ENCODE results near the gene SFT2D1. TPM values are rescaled to one million over a fixed set of nuclear protein-coding genes. Genes with fewer than 3 reads are reported as not detected.

SFT2D1 gene
- total and polyA plus RNA-seq, 9 of the 15 experiments (the other 6 are each of a cell fraction or from before 2014, with no cell fraction given), result 54.4 to 140 (median 74.6) TPM

GRCh38 chr6:166285233-166285632 lies 57.1 kb downstream of the SFT2D1 start (continued):
- no peak for TF ChIP-seq E2F3 (CRISPR knock-in tag; IDR thresholded peaks at IDR 0.05)

GRCh38 chr6:166284640-166285039 lies 57.7 kb downstream of the SFT2D1 start:
- Histone ChIP-seq H3K27ac (ENCODE audit: extremely low read depth, low read depth, low read length) (no peak overlapping the region), H3K9me3 (replicated peaks; ENCODE audit: control insufficient read depth, insufficient read depth, low read depth, low read length) (no peaks in the 10 kb centered on the region), H3K36me3 (ENCODE audit: control insufficient read depth, insufficient read depth, low read length) (no peaks in the 10 kb centered on the region), H3K9me1 (ENCODE audit: control insufficient read depth, insufficient read depth, low read length) (no peaks in the 10 kb centered on the region), H3K9ac (ENCODE audit: insufficient read depth in 1 of 2, low read depth in 2 of 2, low read length in 2 of 2) (no peak overlapping the region), H4K20me1 (replicated peaks; ENCODE audit: control insufficient read depth, insufficient read depth, low read length) (no peaks in the 10 kb centered on the region), H3K4me3 (no peak overlapping the region), H2AFZ (ENCODE audit: low read depth, low read length) (no peak overlapping the region), H3K4me1 (replicated peaks in 1 of 2; ENCODE audit: control insufficient read depth in 2 of 2, insufficient read depth in 2 of 2, low read length in 2 of 2) (no peaks in the 10 kb centered on the region), H3K27me3 (ENCODE audit: control insufficient read depth in 2 of 2, insufficient read depth in 2 of 2, low read length in 2 of 2) (peaks cover 47 to 66% of the 10 kb centered on the region in 2 experiments), H3K79me2 (ENCODE audit: control insufficient read depth, insufficient read depth, low read length) (no peaks in the 10 kb centered on the region), H3K4me2 (ENCODE audit: insufficient read depth, low read length) (no peak overlapping the region)
- 1% methylated on average over 5 of the region's 6 CpGs for WGBS (ENCODE audit: insufficient coverage, low coverage, missing lambda C conversion rate)
- in situ Hi-C loops (cut with MboI), result no loop called here
- no peak for DNase-seq (ENCODE audit: extremely low read depth in 1 of 4, low spot score in 3 of 4)
- FAIRE-seq, result no peak
- no TSS peak for BruUV-seq (replicated peaks)
- POLR2A ChIA-PET, result interaction anchor here (0.7 to 1.0 kb wide), 2 partner anchors 126 to 366 kb away, joined by 3 to 4 read pairs; no protein-coding TSS in a partner anchor
- CTCF ChIA-PET (ENCODE audit: low intra/inter-chr PET ratio), result no interaction called here
- intact Hi-C loops (cut with micrococcal nuclease), result no loop called here
- ATAC-seq, result no peak
- no peak for TF ChIP-seq ZNF253 (CRISPR knock-in tag; conservative IDR thresholded peaks at IDR 0.05)
- TF ChIP-seq ZNF583 (CRISPR knock-in tag; IDR thresholded peaks at IDR 0.05), result no peak
- no peak for TF ChIP-seq E2F1 (CRISPR knock-in tag; IDR thresholded peaks at IDR 0.05)
- TF ChIP-seq THRB (CRISPR knock-in tag; conservative IDR thresholded peaks at IDR 0.05), result no peak
- no peak for TF ChIP-seq ZBTB2 (IDR thresholded peaks at IDR 0.05)
- TF ChIP-seq HINFP (tag; conservative IDR thresholded peaks at IDR 0.05; ENCODE audit: low read depth), result no peak
- TF ChIP-seq TSHZ1 (CRISPR knock-in tag; IDR thresholded peaks at IDR 0.05), result no peak
- TF ChIP-seq NKRF (IDR thresholded peaks at IDR 0.05; ENCODE audit: borderline replicate concordance), result no peak
